OCI-LY7 (cell line): ENCODE data around the gene SCN8A. TPM values are rescaled to one million over a fixed set of nuclear protein-coding genes. Genes with fewer than 3 reads are reported as not detected.
"Not testable (repeated sequence)": the region's sequence is repeated elsewhere in the genome, so short reads cannot be mapped to it uniquely, and the experiment has no call there.

ENCODE experiments used
- BruUV-seq: library from RNA; stranded (reverse); fragments of 400-500 nt; replicated peaks from 2 replicates; lab custom pipeline; 2021; lab: Mats Ljungman, UMichigan
- CTCF ChIA-PET: fragments of 300-600 bp; sonication (Branson Sonifier 250); formaldehyde crosslinking; loops from one replicate; lab custom pipeline; 2022; ENCODE audit warnings: antibody characterized with exemption; ENCODE audit not compliant: unreplicated experiment; lab: Charles Lee
- POLR2A ChIA-PET: fragments of 300-600 bp; sonication (Branson Sonifier 250); formaldehyde crosslinking; loops from one replicate; lab custom pipeline; 2022; ENCODE audit warnings: antibody characterized with exemption; lab: Charles Lee
- DNase-seq: peaks from one replicate; pipeline ENCODE4 v3.0.0-alpha.2; 2015; ENCODE audit warnings: low spot score
- H2AFZ ChIP-seq: fragments of 200-600 bp; sonication (generic), shearing (Covaris generic); 2 replicates; pipeline ENCODE4 v1.6.1; 2014; ENCODE audit warnings: mild to moderate bottlenecking, antibody characterized with exemption, low read length, moderate library complexity
- H3K27ac ChIP-seq: fragments of 200-600 bp; sonication (generic); 2 replicates; pipeline ENCODE4 v1.5.1; 2014; ENCODE audit warnings: mixed run types, low read depth, mild to moderate bottlenecking, moderate library complexity, low read length, inconsistent platforms; ENCODE audit not compliant: poor library complexity, severe bottlenecking
- H3K36me3 ChIP-seq: fragments of 200-600 bp; sonication (generic); 2 replicates; pipeline ENCODE4 v1.6.1; 2014; ENCODE audit warnings: mild to moderate bottlenecking, antibody characterized with exemption, low read length, moderate library complexity, mixed read lengths; ENCODE audit not compliant: insufficient read depth
- H3K4me1 ChIP-seq: fragments of 200-600 bp; sonication (generic); 2 replicates; pipeline ENCODE4 v1.5.1; 2014; ENCODE audit warnings: mild to moderate bottlenecking, low read length; ENCODE audit not compliant: insufficient read depth, poor library complexity, severe bottlenecking
- H3K4me2 ChIP-seq: fragments of 200-600 bp; sonication (generic); 2 replicates; pipeline ENCODE4 v1.6.1; 2014; ENCODE audit warnings: mild to moderate bottlenecking, low read length
- H3K4me3 ChIP-seq: fragments of 200-600 bp; sonication (generic); 2 replicates; pipeline ENCODE4 v1.5.1; 2014; ENCODE audit warnings: mild to moderate bottlenecking, low read depth, low read length; ENCODE audit not compliant: poor library complexity, severe bottlenecking
- H3K79me2 ChIP-seq: fragments of 200-600 bp; sonication (generic); 2 replicates; pipeline ENCODE4 v1.6.1; 2016; ENCODE audit warnings: low read depth, mild to moderate bottlenecking, low read length, moderate library complexity, mixed read lengths; ENCODE audit not compliant: insufficient read depth
- H3K9me2 ChIP-seq: fragments of 200-600 bp; sonication (generic); 2 replicates; pipeline ENCODE4 v1.6.1; 2016; ENCODE audit warnings: mild to moderate bottlenecking, low read length, mixed read lengths; ENCODE audit not compliant: insufficient read depth
- H3K9me3 ChIP-seq: fragments of 200-600 bp; sonication (generic); 2 replicates; pipeline ENCODE4 v1.6.1; 2014; ENCODE audit warnings: mild to moderate bottlenecking, mixed run types, low read length, mixed read lengths
- H4K20me1 ChIP-seq: fragments of 200-600 bp; sonication (generic); 2 replicates; pipeline ENCODE4 v1.6.1; 2014; ENCODE audit warnings: mild to moderate bottlenecking, antibody characterized with exemption, low read length, moderate library complexity, mixed read lengths; ENCODE audit not compliant: insufficient read depth
- EZH2phosphoT487 ChIP-seq: fragments of 200-600 bp; sonication (generic); IDR thresholded peaks from 2 replicates; pipeline ENCODE4 v1.6.1; 2018; ENCODE audit warnings: low read depth, borderline replicate concordance, mild to moderate bottlenecking, mixed run types, antibody characterized with exemption, low read length, moderate library complexity, mixed read lengths
- intact Hi-C: fragments of 100-400 bp; cut with micrococcal nuclease; formaldehyde crosslinking; loops from one replicate; pipeline ENCODE4 v1.10.0; 2022; ENCODE audit not compliant: unreplicated experiment
- total RNA-seq, 2 experiments: library from RNA; depleted of rRNA in 1 of 2; stranded (reverse); fragments of >200 nt in 1 of 2; shearing (Covaris generic) in 1 of 2; gene quantifications; 2 replicates each; pipeline ENCODE4 v1.2.3, GENCODE V29; 2014 to 2022
- TF ChIP-seq, protein P1 (sequence below): fragments of 200-600 bp; sonication (generic); conservative IDR thresholded peaks from 2 replicates; pipeline ENCODE4 v1.5.1; 2014; ENCODE audit warnings: mild to moderate bottlenecking, antibody characterized with exemption, low read length, moderate library complexity, mixed read lengths

SCN8A gene
- total RNA-seq, 2 experiments from 2014 or later, result 0.88 to 2.6 TPM

- Histone ChIP-seq H2AFZ (no peak overlapping the region), H4K20me1 (no peaks in the 10 kb centered on the region; the same call in 1 of the 2 replicates), H3K27ac (no peak overlapping the region), H3K9me3 (no peaks in the 10 kb centered on the region), H3K4me1 (no peaks in the 10 kb centered on the region), H3K9me2 (no peaks in the 10 kb centered on the region), H3K4me2 (no peak overlapping the region), H3K79me2 (no peaks in the 10 kb centered on the region), H3K4me3 (no peak overlapping the region), H3K36me3 (no peaks in the 10 kb centered on the region)
- POLR2A ChIA-PET, result no interaction called here
- DNase-seq, result no peak
- CTCF ChIA-PET, result no interaction called here
- TF ChIP-seq, protein P1, sequence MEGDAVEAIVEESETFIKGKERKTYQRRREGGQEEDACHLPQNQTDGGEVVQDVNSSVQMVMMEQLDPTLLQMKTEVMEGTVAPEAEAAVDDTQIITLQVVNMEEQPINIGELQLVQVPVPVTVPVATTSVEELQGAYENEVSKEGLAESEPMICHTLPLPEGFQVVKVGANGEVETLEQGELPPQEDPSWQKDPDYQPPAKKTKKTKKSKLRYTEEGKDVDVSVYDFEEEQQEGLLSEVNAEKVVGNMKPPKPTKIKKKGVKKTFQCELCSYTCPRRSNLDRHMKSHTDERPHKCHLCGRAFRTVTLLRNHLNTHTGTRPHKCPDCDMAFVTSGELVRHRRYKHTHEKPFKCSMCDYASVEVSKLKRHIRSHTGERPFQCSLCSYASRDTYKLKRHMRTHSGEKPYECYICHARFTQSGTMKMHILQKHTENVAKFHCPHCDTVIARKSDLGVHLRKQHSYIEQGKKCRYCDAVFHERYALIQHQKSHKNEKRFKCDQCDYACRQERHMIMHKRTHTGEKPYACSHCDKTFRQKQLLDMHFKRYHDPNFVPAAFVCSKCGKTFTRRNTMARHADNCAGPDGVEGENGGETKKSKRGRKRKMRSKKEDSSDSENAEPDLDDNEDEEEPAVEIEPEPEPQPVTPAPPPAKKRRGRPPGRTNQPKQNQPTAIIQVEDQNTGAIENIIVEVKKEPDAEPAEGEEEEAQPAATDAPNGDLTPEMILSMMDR, result no peak
- TF ChIP-seq EZH2phosphoT487, result no peak
- intact Hi-C loops, result no loop called here
- no TSS peak for BruUV-seq
Observed at GRCh38 chr12:51601241-51601640, 10.2 kb downstream of the SCN8A start.

DNA sequence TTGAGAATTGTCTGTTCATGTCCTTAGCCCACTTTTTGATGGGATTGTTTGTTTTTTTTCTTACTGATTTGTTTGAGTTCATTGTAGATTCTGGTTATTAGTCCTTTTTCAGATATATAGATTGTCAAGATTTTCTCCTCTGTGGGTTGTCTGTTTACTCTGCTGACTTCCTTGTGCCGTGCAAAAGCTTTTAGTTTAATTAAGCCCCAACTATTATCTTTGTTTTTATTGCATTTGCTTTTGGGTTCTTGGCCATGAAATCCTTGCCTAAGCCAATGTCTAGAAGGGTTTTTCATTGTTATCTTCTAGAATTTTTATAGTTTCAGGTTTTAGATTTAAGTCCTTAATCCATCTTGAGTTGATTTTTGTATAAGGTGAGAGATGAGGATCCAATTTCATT lies 14.9 kb downstream of the SCN8A start:
- H3K4me1 ChIP-seq, H3K9me3 ChIP-seq, POLR2A ChIA-PET, DNase-seq, BruUV-seq, H2AFZ ChIP-seq, H4K20me1 ChIP-seq, H3K4me2 ChIP-seq, H3K27ac ChIP-seq, H3K79me2 ChIP-seq, H3K4me3 ChIP-seq, H3K36me3 ChIP-seq, H3K9me2 ChIP-seq, intact Hi-C loops, CTCF ChIA-PET: not testable (repeated sequence)

DNA sequence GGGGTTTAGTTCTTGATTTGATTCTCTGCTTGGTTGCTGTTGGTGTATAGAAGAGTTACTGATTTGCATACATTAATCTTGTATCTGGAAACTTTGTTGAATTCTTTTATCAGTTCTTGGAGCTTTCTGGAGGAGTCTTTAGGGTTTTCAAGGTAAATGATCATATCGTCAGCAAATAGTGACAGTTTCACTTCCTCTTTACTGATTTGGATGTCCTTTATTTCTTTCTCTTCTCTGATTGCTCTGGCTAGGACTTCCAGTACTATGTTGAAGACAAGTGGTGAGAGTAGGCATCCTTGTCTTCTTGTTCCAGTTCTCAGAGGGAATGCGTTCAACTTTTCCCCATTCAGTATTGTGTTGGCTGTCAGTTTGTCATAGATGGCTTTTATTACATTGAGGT lies 16.2 kb downstream of the SCN8A start:
- H3K27ac ChIP-seq, H3K4me2 ChIP-seq, H3K4me3 ChIP-seq, H3K36me3 ChIP-seq, H3K4me1 ChIP-seq, H3K79me2 ChIP-seq, H2AFZ ChIP-seq, H4K20me1 ChIP-seq, H3K9me2 ChIP-seq, POLR2A ChIA-PET, BruUV-seq, intact Hi-C loops, H3K9me3 ChIP-seq, CTCF ChIA-PET: not testable (repeated sequence)
- peak; percentile 5 for DNase-seq

DNA sequence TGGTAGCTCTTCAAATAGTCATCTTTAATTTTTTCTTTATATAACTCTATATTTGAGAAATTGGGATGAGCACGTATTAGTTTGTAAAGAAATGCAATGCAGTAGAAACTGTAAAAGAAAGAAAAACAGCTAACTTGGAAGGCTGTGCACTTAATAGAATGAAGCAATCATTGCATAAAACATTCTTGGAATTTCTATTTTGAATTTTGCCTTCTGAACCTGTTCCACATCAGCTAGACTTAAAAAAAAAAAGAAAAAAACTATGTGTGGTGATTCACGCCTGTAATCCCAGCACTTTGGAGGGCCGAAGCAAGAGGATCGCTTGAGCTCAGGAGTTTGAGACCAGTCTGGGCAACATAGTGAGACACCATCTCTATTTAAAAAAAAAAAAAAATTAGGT lies 29.4 kb downstream of the SCN8A start:
- no TSS peak for BruUV-seq
- CTCF ChIA-PET, result no interaction called here
- DNase-seq, result no peak
- no peak overlapping the region for H3K4me3 ChIP-seq
- TF ChIP-seq, protein P1, result no peak
- TF ChIP-seq EZH2phosphoT487, result no peak
- no peak overlapping the region for H2AFZ ChIP-seq
- no peaks in the 10 kb centered on the region for H3K79me2 ChIP-seq
- intact Hi-C loops, result no loop called here
- H4K20me1 ChIP-seq, result no peaks in the 10 kb centered on the region
- POLR2A ChIA-PET, result interaction anchor here (0.6 to 0.7 kb wide), 2 partner anchors 9 to 34 kb away, joined by 3 to 4 read pairs; no protein-coding TSS in a partner anchor
- H3K9me3 ChIP-seq, result no peaks in the 10 kb centered on the region
- H3K9me2 ChIP-seq, result no peaks in the 10 kb centered on the region
- H3K4me1 ChIP-seq, result no peaks in the 10 kb centered on the region
- H3K4me2 ChIP-seq, result no peak overlapping the region
- no peak overlapping the region for H3K27ac ChIP-seq
- no peaks in the 10 kb centered on the region for H3K36me3 ChIP-seq
